GM06990 (cell line): ENCODE results near the gene MOB3C.

Experiments
- DNase-seq: peaks from one replicate; pipeline ENCODE4 v3.0.0-alpha.2; 2011; ENCODE audit not compliant: insufficient read length; ENCODE audit errors: extremely low read depth
- H3K27me3 ChIP-seq: replicated peaks from 2 replicates; pipeline ENCODE4 v1.6.0; 2011; ENCODE audit warnings: low read length; ENCODE audit not compliant: control insufficient read depth, insufficient read depth
- H3K36me3 ChIP-seq: 2 replicates; pipeline ENCODE4 v1.5.1; 2011; ENCODE audit warnings: low read length; ENCODE audit not compliant: control insufficient read depth, insufficient read depth
- H3K4me3 ChIP-seq: replicated peaks from 2 replicates; pipeline ENCODE4 v1.5.1; 2011; ENCODE audit warnings: low read depth, mild to moderate bottlenecking, control low read depth, low read length
- TF ChIP-seq, protein P1 (sequence below): IDR thresholded peaks from 2 replicates; pipeline ENCODE4 v1.5.1; 2011; ENCODE audit warnings: low read length, control low read depth, mild to moderate bottlenecking, inconsistent platforms; ENCODE audit not compliant: insufficient read depth, poor library complexity, severe bottlenecking

MOB3C gene

GRCh38 chr1:46594063-46594462 is 22.5 kb downstream of the MOB3C start:
- Histone ChIP-seq H3K27me3 (no peaks in the 10 kb centered on the region), H3K4me3 (no peak overlapping the region), H3K36me3 (peaks cover 15% of the 10 kb centered on the region)
- TF ChIP-seq, protein P1, sequence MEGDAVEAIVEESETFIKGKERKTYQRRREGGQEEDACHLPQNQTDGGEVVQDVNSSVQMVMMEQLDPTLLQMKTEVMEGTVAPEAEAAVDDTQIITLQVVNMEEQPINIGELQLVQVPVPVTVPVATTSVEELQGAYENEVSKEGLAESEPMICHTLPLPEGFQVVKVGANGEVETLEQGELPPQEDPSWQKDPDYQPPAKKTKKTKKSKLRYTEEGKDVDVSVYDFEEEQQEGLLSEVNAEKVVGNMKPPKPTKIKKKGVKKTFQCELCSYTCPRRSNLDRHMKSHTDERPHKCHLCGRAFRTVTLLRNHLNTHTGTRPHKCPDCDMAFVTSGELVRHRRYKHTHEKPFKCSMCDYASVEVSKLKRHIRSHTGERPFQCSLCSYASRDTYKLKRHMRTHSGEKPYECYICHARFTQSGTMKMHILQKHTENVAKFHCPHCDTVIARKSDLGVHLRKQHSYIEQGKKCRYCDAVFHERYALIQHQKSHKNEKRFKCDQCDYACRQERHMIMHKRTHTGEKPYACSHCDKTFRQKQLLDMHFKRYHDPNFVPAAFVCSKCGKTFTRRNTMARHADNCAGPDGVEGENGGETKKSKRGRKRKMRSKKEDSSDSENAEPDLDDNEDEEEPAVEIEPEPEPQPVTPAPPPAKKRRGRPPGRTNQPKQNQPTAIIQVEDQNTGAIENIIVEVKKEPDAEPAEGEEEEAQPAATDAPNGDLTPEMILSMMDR: no peak
- DNase-seq: no peak

DNA sequence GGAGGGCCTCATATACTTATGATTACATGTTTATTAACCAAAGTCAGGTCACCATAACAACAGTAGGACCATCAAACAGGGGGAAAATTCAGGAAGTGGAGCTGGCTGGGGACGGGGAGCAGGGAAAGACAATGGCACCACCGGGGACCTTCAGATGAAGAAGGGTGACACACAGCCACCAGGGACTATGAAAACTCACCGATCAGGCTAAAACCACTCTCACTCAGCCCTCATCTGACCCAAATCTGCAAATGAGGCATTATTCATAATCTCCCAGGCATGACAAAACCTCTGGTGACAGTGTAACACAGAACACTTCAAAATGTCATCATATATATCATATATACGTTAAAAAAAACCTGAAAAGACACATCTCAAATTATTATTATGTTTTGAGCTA is 23.8 kb downstream of the MOB3C start:
- Histone ChIP-seq H3K4me3 (no peak overlapping the region), H3K27me3 (no peaks in the 10 kb centered on the region), H3K36me3 (peaks cover 15% of the 10 kb centered on the region)
- DNase-seq: no peak
- TF ChIP-seq, protein P1: no peak

DNA sequence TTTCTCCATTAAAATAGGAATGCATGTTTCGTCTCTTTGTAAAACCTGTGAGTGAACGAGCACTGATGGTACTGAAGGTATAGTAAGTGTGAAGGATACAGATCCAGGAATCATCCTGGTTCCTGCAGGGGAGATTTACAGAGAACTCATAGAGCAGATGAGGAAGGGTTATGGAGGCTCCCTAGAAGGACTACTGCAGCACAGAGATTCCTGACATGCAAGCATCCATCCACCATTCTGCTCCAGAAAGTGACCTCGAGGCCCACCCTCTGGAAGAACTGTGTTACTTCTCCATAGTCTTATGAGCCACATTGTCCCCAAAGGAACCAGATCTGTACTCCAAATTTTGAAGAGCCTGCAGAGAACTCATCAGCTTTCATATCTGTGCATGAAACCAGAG is 27.1 kb downstream of the MOB3C start:
- Histone ChIP-seq H3K4me3 (no peak overlapping the region), H3K27me3 (no peaks in the 10 kb centered on the region), H3K36me3 (peaks cover 18% of the 10 kb centered on the region)
- TF ChIP-seq, protein P1: no peak
- DNase-seq: no peak

- peaks cover 16% of the 10 kb centered on the region for H3K36me3 ChIP-seq
- no peak for DNase-seq
These were observed 29.5 kb downstream of the MOB3C start for GRCh38 chr1:46587069-46587468.

DNA sequence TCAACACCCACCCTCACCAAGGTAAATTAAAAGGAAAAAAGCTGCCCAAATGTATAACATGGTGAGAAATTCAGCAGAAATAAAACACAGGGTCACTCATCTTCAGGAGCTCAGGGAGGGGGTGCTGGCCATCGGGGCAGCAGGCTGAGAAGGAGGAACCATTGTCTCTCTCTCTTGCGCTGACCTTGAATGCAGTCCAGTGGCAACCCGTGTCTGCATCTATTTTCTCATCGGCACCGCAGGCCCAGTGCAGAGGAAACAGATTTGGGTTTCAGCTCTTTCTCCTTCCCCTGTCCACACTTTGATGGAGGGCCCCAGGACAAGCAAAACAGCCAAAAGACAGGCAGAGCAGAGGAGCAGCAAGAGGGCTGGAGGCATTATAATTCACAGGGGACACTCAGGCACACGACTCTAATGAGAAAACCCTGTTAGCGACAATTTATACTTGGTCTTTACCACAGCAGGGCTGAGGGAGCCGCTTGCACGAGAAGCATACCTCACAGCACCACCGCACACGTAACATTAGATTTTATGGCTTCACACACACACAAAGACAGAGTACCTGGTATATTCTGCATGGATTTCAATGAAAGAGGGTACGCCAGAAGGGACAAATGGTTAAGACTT is 31.2 kb downstream of the MOB3C start:
- H3K27me3 ChIP-seq: no peaks in the 10 kb centered on the region
- no peak for DNase-seq
- H3K36me3 ChIP-seq: peaks cover 10% of the 10 kb centered on the region
- H3K4me3 ChIP-seq: no peak overlapping the region
- TF ChIP-seq, protein P1: no peak

More at GRCh38 chr1:46587069-46587468, 29.5 kb downstream of the MOB3C start:
- Histone ChIP-seq H3K4me3 (no peak overlapping the region), H3K27me3 (no peaks in the 10 kb centered on the region)
- TF ChIP-seq, protein P1: no peak

DNA sequence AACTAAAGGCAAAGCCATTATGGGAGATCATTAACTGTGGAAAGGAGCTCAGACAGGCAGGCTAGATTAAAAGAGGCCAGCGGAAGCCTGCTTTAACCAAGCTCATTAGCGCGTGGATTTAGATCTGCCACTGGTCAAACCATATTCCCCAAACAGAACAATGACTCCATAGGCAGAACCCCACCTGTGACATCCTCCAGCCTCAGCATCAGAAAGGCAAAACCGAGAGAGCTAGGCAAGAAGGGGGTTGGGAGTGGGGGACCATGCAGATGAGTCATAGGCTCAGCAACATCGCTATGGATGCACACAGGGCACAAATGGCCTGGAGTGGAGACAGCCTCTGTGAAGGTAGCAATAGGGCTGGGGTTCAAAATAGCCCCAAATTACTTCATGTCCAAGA is 33.1 kb downstream of the MOB3C start:
- Histone ChIP-seq H3K36me3 (peaks cover 17% of the 10 kb centered on the region), H3K4me3 (no peak overlapping the region), H3K27me3 (no peaks in the 10 kb centered on the region)
- TF ChIP-seq, protein P1: no peak
- DNase-seq: no peak
